OCI-LY3 (cell line): Measurements from ENCODE around the gene LCOR.

Experiments
- EZH2phosphoT487 ChIP-seq: fragments of 200-600 bp; shearing (Covaris generic); IDR thresholded peaks from 2 replicates; pipeline ENCODE4 v1.6.1; 2018; ENCODE audit warnings: antibody characterized with exemption, mixed run types, low read depth
- TF ChIP-seq, protein P1 (sequence below): fragments of 200-600, 300-600 bp; sonication (generic); IDR thresholded peaks from 2 replicates; pipeline ENCODE4 v1.5.1; 2014; ENCODE audit warnings: antibody characterized with exemption, low read length, low read depth

DNA sequence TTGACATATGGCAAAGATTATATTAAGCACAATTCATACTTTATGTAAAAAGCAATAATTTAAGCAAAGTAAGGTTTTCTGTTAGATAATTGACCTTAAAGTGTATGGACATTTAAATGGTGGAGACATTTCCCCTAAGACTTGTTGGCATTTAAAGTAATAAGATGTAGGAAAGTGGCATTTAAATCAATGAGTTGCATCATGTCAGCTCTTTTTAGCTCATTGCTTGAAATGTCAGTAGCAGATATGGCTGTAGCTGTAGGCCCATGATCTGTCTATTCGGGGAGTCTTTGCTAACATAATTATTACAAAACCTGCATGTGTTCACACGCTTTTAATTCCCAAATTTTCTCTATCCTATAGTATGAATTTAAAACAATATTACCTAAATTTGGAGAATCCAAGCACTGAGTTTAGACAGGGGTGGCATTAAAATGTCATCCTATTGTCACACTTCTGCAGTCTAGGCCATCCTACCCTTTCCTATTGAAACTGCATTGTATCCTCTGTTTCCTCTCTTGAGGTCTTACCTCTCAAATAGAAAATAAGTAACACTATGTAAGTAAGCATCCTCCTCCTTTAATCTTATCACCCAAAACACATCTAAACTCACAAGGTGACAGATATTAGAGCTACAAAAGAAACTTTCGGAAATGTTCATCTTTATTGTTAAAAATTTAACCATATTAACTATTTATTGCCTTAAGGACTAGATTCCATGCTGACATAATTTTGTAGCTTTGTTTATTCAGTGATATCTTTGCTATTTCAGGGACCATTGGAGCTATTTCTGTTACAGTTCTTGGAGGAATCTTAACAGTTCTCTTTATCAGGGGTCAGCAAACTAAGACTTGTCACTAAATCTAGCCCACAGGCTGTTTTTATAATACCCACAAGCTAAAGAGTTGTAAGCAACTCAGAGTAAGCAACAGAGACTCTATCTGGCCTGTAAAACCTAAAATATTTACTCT, 91.2 kb downstream of the LCOR start:
- TF ChIP-seq, protein P1, sequence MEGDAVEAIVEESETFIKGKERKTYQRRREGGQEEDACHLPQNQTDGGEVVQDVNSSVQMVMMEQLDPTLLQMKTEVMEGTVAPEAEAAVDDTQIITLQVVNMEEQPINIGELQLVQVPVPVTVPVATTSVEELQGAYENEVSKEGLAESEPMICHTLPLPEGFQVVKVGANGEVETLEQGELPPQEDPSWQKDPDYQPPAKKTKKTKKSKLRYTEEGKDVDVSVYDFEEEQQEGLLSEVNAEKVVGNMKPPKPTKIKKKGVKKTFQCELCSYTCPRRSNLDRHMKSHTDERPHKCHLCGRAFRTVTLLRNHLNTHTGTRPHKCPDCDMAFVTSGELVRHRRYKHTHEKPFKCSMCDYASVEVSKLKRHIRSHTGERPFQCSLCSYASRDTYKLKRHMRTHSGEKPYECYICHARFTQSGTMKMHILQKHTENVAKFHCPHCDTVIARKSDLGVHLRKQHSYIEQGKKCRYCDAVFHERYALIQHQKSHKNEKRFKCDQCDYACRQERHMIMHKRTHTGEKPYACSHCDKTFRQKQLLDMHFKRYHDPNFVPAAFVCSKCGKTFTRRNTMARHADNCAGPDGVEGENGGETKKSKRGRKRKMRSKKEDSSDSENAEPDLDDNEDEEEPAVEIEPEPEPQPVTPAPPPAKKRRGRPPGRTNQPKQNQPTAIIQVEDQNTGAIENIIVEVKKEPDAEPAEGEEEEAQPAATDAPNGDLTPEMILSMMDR, result no peak
- TF ChIP-seq EZH2phosphoT487, result no peak
